GM12865 (cell line): ENCODE data around the gene ZBTB8A.

ENCODE experiments used
- DNase-seq: peaks from one replicate; pipeline ENCODE4 v3.0.0; 2010; ENCODE audit warnings: low read depth
- H3K4me3 ChIP-seq: 2 replicates; pipeline ENCODE4 v1.5.1; 2011; ENCODE audit warnings: mild to moderate bottlenecking, low read depth, low read length, control low read depth
- TF ChIP-seq, protein P1 (sequence below): IDR thresholded peaks from 2 replicates; pipeline ENCODE4 v1.5.1; 2011; ENCODE audit warnings: low read length, control low read depth, low read depth, inconsistent platforms; ENCODE audit not compliant: insufficient read depth; ENCODE audit errors: missing control alignments

The ZBTB8A gene

DNA sequence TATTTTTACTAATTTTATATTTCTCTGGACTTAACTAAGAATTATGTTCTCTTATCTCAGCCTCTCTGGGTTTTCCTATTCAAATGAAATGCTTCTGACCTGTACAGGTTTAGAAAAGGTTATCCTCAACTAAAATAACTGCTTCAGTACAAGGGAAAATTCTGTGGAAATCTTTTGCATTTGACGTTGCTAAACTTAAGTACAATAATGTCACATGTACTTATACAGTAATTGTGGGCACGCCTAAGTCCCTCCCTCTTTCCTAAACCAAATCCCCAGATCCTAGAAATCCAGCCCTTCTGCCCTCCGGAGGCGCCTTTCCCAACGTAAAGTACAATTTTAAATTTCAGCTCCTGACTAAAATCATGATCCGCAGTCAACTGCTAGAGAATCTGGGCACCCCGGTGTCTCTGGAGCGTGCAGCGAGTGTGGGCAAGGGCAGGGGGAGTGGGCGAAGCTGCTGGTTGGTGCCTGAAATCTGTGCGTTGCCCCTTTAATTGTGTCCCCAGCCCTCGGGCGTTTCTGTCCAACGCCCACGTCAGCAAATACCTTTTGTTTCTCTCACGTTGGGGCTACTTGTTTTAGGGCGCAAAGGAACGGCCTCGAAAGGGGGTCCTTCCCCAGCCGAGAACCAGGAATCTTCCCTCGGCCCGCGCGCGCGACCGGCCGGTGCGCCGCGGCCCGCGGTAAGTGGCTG, at the start of gene ZBTB8A:
Gene ZBTB8A (plus strand): TSS at position 541 of the 697 bp plus-strand sequence. CDS start 53,505 bp downstream, outside the sequence.
- peak within 1 kb of the TSS; percentile 69 for H3K4me3 ChIP-seq
- TF ChIP-seq, protein P1, sequence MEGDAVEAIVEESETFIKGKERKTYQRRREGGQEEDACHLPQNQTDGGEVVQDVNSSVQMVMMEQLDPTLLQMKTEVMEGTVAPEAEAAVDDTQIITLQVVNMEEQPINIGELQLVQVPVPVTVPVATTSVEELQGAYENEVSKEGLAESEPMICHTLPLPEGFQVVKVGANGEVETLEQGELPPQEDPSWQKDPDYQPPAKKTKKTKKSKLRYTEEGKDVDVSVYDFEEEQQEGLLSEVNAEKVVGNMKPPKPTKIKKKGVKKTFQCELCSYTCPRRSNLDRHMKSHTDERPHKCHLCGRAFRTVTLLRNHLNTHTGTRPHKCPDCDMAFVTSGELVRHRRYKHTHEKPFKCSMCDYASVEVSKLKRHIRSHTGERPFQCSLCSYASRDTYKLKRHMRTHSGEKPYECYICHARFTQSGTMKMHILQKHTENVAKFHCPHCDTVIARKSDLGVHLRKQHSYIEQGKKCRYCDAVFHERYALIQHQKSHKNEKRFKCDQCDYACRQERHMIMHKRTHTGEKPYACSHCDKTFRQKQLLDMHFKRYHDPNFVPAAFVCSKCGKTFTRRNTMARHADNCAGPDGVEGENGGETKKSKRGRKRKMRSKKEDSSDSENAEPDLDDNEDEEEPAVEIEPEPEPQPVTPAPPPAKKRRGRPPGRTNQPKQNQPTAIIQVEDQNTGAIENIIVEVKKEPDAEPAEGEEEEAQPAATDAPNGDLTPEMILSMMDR, result no peak
- peak; percentile 64 for DNase-seq

DNA sequence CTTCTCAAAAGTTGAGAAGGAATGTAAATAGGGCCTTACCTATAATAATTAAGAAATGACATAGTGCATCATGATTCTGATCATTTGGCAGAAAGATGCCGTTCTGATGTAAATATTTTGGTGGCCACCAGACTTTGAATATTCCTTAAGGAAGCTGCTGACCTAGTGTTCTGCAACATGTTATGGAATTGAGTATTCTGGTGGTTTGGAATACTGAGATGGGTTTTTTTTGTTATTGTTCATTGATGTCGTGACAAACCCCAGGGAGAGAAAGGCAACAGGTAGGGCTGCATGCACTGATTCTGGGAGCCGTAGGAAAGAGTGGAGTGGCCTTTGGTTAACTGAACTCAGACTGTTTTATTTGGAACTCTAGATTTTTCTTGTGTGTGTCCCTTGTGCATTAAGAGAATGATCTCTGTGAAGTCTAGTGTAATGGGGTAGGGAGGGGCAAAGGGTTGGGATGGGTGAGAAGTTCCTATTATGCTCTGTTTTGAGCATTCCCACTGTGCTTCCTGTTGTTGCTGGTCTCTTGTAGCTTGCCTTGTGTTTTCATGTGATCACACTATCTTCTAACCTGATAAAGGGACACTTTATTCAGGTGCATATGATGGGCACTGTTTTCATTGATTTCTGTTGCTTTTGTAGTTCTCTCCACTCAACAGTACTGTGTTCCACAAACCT, 49.3 kb upstream of the ZBTB8A start:
- DNase-seq, result no peak
- no peak overlapping the region for H3K4me3 ChIP-seq
- TF ChIP-seq, protein P1, result no peak

DNA sequence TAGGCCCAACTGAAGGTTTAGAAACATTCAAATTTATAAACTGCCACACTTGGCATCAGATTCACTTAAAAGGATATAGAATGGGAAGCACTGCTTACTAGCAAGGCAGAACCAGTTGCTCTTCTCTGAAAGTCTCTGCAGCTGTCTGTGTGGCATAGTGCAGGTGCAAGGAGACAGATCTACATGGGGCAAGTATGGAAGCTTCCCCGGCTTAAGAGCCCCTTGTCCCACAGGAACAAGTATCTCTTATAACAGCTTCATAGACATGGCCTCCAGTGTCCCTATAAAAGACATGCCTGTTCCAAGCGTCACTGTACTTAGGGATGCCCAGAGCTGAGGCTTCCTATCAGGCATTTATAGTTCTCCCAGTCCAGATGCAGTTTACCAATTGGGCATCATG, 47.8 kb upstream of the ZBTB8A start:
- TF ChIP-seq, protein P1, result no peak
- DNase-seq, result no peak

DNA sequence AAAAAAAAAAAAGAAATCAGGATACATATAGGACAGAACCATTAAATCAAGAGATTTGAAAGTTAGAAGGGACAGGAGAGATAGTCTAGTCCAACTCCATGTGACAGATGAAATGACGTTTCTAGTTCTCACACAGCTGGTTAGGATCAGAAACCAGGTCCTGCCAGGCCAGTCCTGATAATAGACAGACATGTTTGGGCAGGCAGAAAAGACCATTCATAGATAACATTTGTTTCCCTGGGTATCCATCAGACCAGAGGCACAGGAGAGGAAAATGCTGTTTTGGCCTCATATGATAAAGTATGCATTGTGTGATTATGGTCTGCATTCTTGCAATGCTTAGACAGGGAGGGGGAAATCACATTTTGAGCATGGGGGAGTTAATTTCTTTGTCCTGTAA, 45.0 kb upstream of the ZBTB8A start:
- H3K4me3 ChIP-seq, result no peak overlapping the region
- peak; percentile 43 for DNase-seq
- TF ChIP-seq, protein P1, result no peak

More for the DNA sequence above, 47.8 kb upstream of the ZBTB8A start:
- H3K4me3 ChIP-seq, result no peak overlapping the region

DNA sequence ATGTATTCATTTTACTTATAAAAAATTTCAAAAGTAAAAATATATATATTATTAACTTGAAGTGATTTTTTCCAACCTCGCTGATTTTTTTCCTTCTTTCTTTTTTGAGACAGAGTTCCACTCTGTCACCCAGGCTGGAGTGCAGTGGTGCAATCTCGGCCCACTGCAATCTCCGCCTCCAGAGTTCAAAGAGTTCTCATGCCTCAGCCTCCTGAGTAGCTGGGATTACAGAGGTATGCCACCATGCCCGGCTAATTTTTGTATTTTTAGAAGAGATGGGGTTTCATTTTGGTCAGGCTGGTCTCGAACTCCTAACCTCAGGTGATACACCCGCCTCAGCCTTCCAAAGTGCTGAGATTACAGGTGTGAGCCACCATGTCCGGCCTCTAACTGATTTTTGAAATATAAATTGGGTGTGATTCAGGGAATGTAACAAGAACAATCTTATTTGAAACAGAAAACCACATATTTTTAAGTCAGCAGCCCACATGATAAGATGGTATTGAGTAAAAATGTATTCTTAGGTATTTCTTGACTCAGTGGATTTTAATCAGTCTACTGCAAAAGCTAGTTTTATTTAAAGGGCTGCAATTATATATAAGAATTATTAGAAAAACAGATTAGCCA, 44.4 kb upstream of the ZBTB8A start:
- TF ChIP-seq, protein P1, result no peak
- DNase-seq, result no peak
- H3K4me3 ChIP-seq, result no peak overlapping the region

DNA sequence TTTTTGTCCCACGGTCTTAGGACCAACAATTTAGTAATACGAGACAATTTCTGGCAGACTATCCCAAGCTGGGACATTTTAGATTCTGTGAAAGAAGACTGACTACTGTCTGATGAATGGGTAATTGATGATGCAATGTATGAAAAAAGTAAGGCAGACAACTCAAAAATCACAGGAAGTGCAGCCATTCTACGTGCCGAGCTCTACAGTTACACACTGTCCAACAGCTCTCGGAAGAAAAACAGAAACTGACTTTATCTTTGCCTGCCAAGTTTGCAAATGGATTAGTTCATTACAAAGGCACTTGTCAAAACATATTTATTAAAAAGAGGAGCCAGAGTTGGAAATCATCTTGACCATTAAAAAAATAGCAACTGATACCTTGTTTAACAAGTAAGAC, 43.1 kb upstream of the ZBTB8A start:
- H3K4me3 ChIP-seq, result no peak overlapping the region
- TF ChIP-seq, protein P1, result no peak
- DNase-seq, result peak; percentile 28
